ES-I3 (cell line): ENCODE results near the gene PPFIA4.

Experiments
- H3K36me3 ChIP-seq: 2 replicates; pipeline ENCODE4 v1.6.1; 2013; ENCODE audit warnings: mild to moderate bottlenecking, low read length, control low read depth, moderate library complexity; ENCODE audit not compliant: insufficient read depth
- H3K4me1 ChIP-seq: 2 replicates; pipeline ENCODE4 v1.6.1; 2013; ENCODE audit warnings: mild to moderate bottlenecking, control low read depth, low read length; ENCODE audit not compliant: insufficient read depth
- H3K9ac ChIP-seq: 2 replicates; pipeline ENCODE4 v1.6.1; 2013; ENCODE audit warnings: low read depth, mild to moderate bottlenecking, low read length, moderate library complexity
- H3K9me3 ChIP-seq: 2 replicates; pipeline ENCODE4 v1.6.1; 2013; ENCODE audit warnings: mild to moderate bottlenecking, low read length, moderate library complexity; ENCODE audit not compliant: control insufficient read depth, insufficient read depth

Gene PPFIA4

GRCh38 chr1:203127666-203128430 is 101.6 kb downstream of the PPFIA4 start, which contains the start of gene ADORA1:
Gene ADORA1 (plus strand): TSS chr1:203127726. CDS start chr1:203128842, 1,116 bp downstream.
- Histone ChIP-seq H3K36me3 (no peaks in the 10 kb centered on the region), H3K9ac (peak within 1 kb of the TSS; percentile 56; the same call in 1 of the 2 replicates), H3K9me3 (no peaks in the 10 kb centered on the region), H3K4me1 (peaks cover 13% of the 10 kb centered on the region)

- no peaks in the 10 kb centered on the region for H3K9me3 ChIP-seq
- no peaks in the 10 kb centered on the region for H3K36me3 ChIP-seq
- H3K4me1 ChIP-seq = peaks cover 13% of the 10 kb centered on the region
- peak overlapping the region; percentile 56; the same call in 1 of the 2 replicates for H3K9ac ChIP-seq
Observed at GRCh38 chr1:203128431-203128715, 102.1 kb downstream of the PPFIA4 start.
